Erythroblast (primary cell): ENCODE data around the gene CENPO.

Source experiments
- GATA1 ChIP-seq: IDR thresholded peaks from 2 replicates; pipeline ENCODE4 v1.6.1; 2011; ENCODE audit warnings: low read depth, mild to moderate bottlenecking, control low read depth, low read length, moderate library complexity
- POLR2A ChIP-seq: IDR thresholded peaks from 2 replicates; pipeline ENCODE4 v1.6.1; 2011; ENCODE audit warnings: mild to moderate bottlenecking, low read length

DNA sequence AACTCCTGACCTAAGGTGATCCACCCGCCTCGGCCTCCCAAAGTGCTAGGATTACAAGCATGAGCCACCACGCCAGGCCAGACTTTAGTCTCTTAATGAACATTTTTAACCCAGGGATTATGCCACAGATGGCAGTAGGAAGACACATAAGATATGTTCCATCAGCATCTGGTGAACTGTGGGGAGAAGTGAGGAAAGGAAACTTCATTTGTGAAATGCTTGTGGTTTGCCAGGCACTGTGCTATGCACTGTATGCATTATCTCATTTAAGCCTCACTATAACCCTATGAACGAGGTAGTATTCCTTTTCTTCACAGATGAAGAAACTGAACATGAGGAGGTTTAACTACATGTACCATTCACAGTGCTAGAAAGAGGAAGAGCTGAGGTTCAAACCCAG, 29.4 kb upstream of the CENPO start:
- TF ChIP-seq POLR2A = no peak
- TF ChIP-seq GATA1 = no peak
